Spleen (tissue), 13 donors: Measurements from ENCODE around the gene RFPL3. TPM values are rescaled to one million over a fixed set of nuclear protein-coding genes. Genes with fewer than 3 reads are reported as not detected.
"Not testable (repeated sequence)": the region's sequence is repeated elsewhere in the genome, so short reads cannot be mapped to it uniquely, and the experiment has no call there.

Experiments
- DNase-seq: peaks from one replicate; pipeline ENCODE4 v3.0.0-alpha.2; 2020
- H3K27ac ChIP-seq, 8 donors: fragments of 200-600 bp; sonication (generic) in 7 of 8; 1 replicate in 4 of 8; 2 replicates in 4 of 8; pipeline versions ENCODE4 v1.5.0 to v1.8.0; 2016 to 2021; ENCODE audit warnings: inconsistent platforms in 4 of 8, mild to moderate bottlenecking in 4 of 8, moderate library complexity in 1 of 8
- H3K27me3 ChIP-seq, 7 donors: fragments of 200-600 bp; sonication (generic) in 6 of 7; replicated peaks in 1 of 7; 1 replicate in 4 of 7; 2 replicates in 3 of 7; pipeline versions ENCODE4 v1.5.0 to v1.8.0; 2016 to 2021; ENCODE audit warnings: inconsistent platforms in 3 of 7, mild to moderate bottlenecking in 1 of 7
- H3K36me3 ChIP-seq, 6 donors: fragments of 200-600 bp; sonication (generic) in 5 of 6; 1 replicate in 4 of 6; 2 replicates in 2 of 6; pipeline versions ENCODE4 v1.5.0 to v1.8.0; 2016 to 2021; ENCODE audit warnings: inconsistent platforms in 2 of 6
- H3K4me1 ChIP-seq, 6 donors: fragments of 200-600 bp; sonication (generic) in 5 of 6; 1 replicate in 3 of 6; 2 replicates in 3 of 6; pipeline versions ENCODE4 v1.5.0 to v1.8.0; 2016 to 2021; ENCODE audit warnings: inconsistent platforms in 3 of 6
- H3K4me3 ChIP-seq, 8 donors: fragments of 200-600 bp; sonication (generic) in 7 of 8; 1 replicate in 4 of 8; 2 replicates in 4 of 8; pipeline versions ENCODE4 v1.5.0 to v1.8.0; 2016 to 2021; ENCODE audit warnings: inconsistent platforms in 4 of 8, mild to moderate bottlenecking in 4 of 8, moderate library complexity in 2 of 8
- H3K9me3 ChIP-seq, 8 donors: fragments of 200-600 bp; sonication (generic) in 7 of 8; 1 replicate in 4 of 8; 2 replicates in 4 of 8; pipeline versions ENCODE4 v1.5.0 to v1.8.0; 2016 to 2021; ENCODE audit warnings: inconsistent platforms in 4 of 8
- CTCF ChIP-seq, 11 experiments: fragments of 200-600 bp in 7 of 11; fragments of 450-650 bp in 4 of 11; sonication (generic) in 4 of 11; IDR thresholded peaks in 8 of 11; conservative IDR thresholded peaks in 3 of 11; 1 replicate in 7 of 11; 2 replicates in 4 of 11; pipeline versions ENCODE4 v1.4.0 to v1.8.0; 2016 to 2021; ENCODE audit warnings: antibody characterized with exemption in 11 of 11, inconsistent platforms in 4 of 11, mild to moderate bottlenecking in 1 of 11
- POLR2A ChIP-seq, 3 donors: fragments of 450-650 bp; IDR thresholded peaks; one replicate each; pipeline ENCODE4 v1.5.1; 2017; ENCODE audit warnings: antibody characterized with exemption in 3 of 3, mild to moderate bottlenecking in 1 of 3
- POLR2AphosphoS5 ChIP-seq, 3 donors: sonication (generic); formaldehyde crosslinking; IDR thresholded peaks; one replicate each; pipeline ENCODE4 v1.5.1; 2017; ENCODE audit warnings: antibody characterized with exemption in 3 of 3
- WGBS, 5 donors: extraction: QIAGEN DNeasy Blood & Tissue Kit in 3 of 5; methylation state at CpG; one replicate each; pipeline versions ENCODE4 v1.1.5 to v1.1.7; 2013 to 2018; 5-methylcytosine and 5-hydroxymethylcytosine counted together
- intact Hi-C: fragments of 100-400 bp; cut with DNase I; formaldehyde crosslinking; loops from one replicate; pipeline ENCODE4 v1.15.0; 2023; ENCODE audit warnings: low total_unique reads
- long read RNA-seq, 2 donors: transcript quantifications; one replicate each; lab custom pipeline, GENCODE V29; 2026
- polyA plus RNA-seq, 3 donors: library from polyadenylated mRNA; stranded (reverse); fragments of 200-250 nt; gene quantifications; one replicate each; pipeline ENCODE4 v1.2.1, GENCODE V29; 2013
- total RNA-seq, 7 donors: library from RNA; depleted of rRNA in 3 of 7; stranded (reverse); fragments of >200 nt in 3 of 7; fragmentation: NEBNext Ultra II Directional in 4 of 7; extraction: Animal tissue kit (Norgen Biotek cat#: 25700) in 4 of 7; gene quantifications; one replicate each; pipeline versions ENCODE4 v1.1.0 to v1.2.1, GENCODE V29; 2016 to 2021
- donor health status: healthy with polysubstance abuse.
- donor health status: DM: no; HTN: no; CAD: no; lungs with moderate emphysema.
- donor health status: DM: no; HTN: no; CAD: no.
- donor health status: Bipolar disorder and iron deficiency.
- donor health status: healthy.
- donor health status: DM: no; HTN: no; CAD: no.
- donor health status: DM: yes; HTN: yes; CAD: no.

RFPL3 gene
- total RNA-seq, result not detected
- under 1 TPM in 1 of 3 donors, not detected in 2; 0.06 TPM for polyA plus RNA-seq
- long read RNA-seq, donor 1, result 0 reads
- long read RNA-seq, donor 2, result 0 reads

- WGBS, 5 donors, result 74 to 87% (median 77%) methylated on average over 9 of the region's 9 CpGs
- H3K27ac ChIP-seq, intact Hi-C loops, H3K4me1 ChIP-seq, DNase-seq, H3K9me3 ChIP-seq, H3K27me3 ChIP-seq, H3K36me3 ChIP-seq, H3K4me3 ChIP-seq: not testable (repeated sequence)
These were observed at the start of gene RFPL3 for GRCh38 chr22:32357567-32357966. Gene RFPL3 (plus strand): TSS chr22:32357867. CDS start chr22:32358072, 205 bp downstream.

- no peak for DNase-seq
- 79 to 86% (median 81%) methylated on average over 7 of the region's 7 CpGs for WGBS, 5 donors
- H3K36me3 ChIP-seq, result no peaks in the 10 kb centered on the region
- H3K27me3 ChIP-seq, result peaks cover 0 to 66% (median 0%) of the 10 kb centered on the region in 7 donors
- H3K4me1 ChIP-seq, result no peaks in the 10 kb centered on the region
- no peak overlapping the region for H3K4me3 ChIP-seq
- intact Hi-C loops, result no loop called here
- TF ChIP-seq POLR2AphosphoS5 (IDR thresholded peaks at IDR 0.05), result no peak
- TF ChIP-seq POLR2A (IDR thresholded peaks at IDR 0.05), result no peak
- no peak for TF ChIP-seq CTCF (IDR thresholded peaks at IDR 0.05 in 8 of 11, conservative IDR thresholded peaks at IDR 0.05 in 3 of 11)
- no peak overlapping the region for H3K27ac ChIP-seq
- H3K9me3 ChIP-seq, result no peaks in the 10 kb centered on the region
These were observed 49.5 kb upstream of the RFPL3 start for GRCh38 chr22:32308191-32308590.

GRCh38 chr22:32308934-32309333 is 48.7 kb upstream of the RFPL3 start:
- no peak overlapping the region for H3K27ac ChIP-seq
- no peak overlapping the region for H3K4me3 ChIP-seq
- H3K4me1 ChIP-seq, result no peaks in the 10 kb centered on the region
- 81 to 91% (median 85%) methylated on average over 6 of the region's 6 CpGs for WGBS, 5 donors
- no peaks in the 10 kb centered on the region for H3K9me3 ChIP-seq
- DNase-seq, result no peak
- H3K27me3 ChIP-seq, result peaks cover 0 to 65% (median 0%) of the 10 kb centered on the region in 7 donors
- TF ChIP-seq POLR2AphosphoS5 (IDR thresholded peaks at IDR 0.05), result no peak
- no peak for TF ChIP-seq CTCF (IDR thresholded peaks at IDR 0.05 in 8 of 11, conservative IDR thresholded peaks at IDR 0.05 in 3 of 11)
- no peak for TF ChIP-seq POLR2A (IDR thresholded peaks at IDR 0.05)
- intact Hi-C loops, result no loop called here
- H3K36me3 ChIP-seq, result no peaks in the 10 kb centered on the region

GRCh38 chr22:32309585-32310251 is 47.9 kb upstream of the RFPL3 start:
- no peak for DNase-seq
- intact Hi-C loops, result no loop called here
- Histone ChIP-seq H3K27me3 (peaks cover 0 to 59% (median 0%) of the 10 kb centered on the region in 7 donors), H3K4me1 (no peaks in the 10 kb centered on the region), H3K36me3 (no peaks in the 10 kb centered on the region), H3K4me3 (no peak overlapping the region), H3K27ac (no peak overlapping the region), H3K9me3 (no peaks in the 10 kb centered on the region)
- WGBS, 5 donors, result 45 to 58% (median 50%) methylated on average over 8 to 9 of the region's 9 CpGs
- TF ChIP-seq CTCF (IDR thresholded peaks at IDR 0.05 in 8 of 11, conservative IDR thresholded peaks at IDR 0.05 in 3 of 11) (no peak), POLR2AphosphoS5 (IDR thresholded peaks at IDR 0.05) (no peak), POLR2A (IDR thresholded peaks at IDR 0.05) (no peak)
